Measurements from ENCODE around the gene RNF181. TPM values are rescaled to one million over a fixed set of nuclear protein-coding genes. Genes with fewer than 3 reads are reported as not detected.

The RNF181 gene
- total and polyA plus RNA-seq, 2 of the 8 experiments (the other 6 are each of a cell fraction or from before 2014, with no cell fraction given) = 97.2 to 514 TPM

- Histone ChIP-seq H3K23me2 (ENCODE audit: low read depth, low read length) (peaks cover 5% of the 10 kb centered on the region; the same call in 1 of the 2 replicates), H3K27me3 (replicated peaks in 1 of 4; ENCODE audit: control insufficient read depth in 3 of 4, extremely low read depth in 1 of 4, insufficient read depth in 3 of 4, low read length in 3 of 4) (peaks cover 8 to 34% (median 21%) of the 10 kb centered on the region in 4 experiments; a peak in 6 of 7 replicates), H2BK120ac (replicated peaks; ENCODE audit: low read depth, low read length) (no peak within 1 kb of the TSS), H2BK15ac (ENCODE audit: low read length) (peak within 1 kb of the TSS; percentile 65; the same call in 1 of the 2 replicates), H3K9me3 (ENCODE audit: insufficient read depth in 2 of 2, low read depth in 1 of 2, low read length in 1 of 2) (no peaks in the 10 kb centered on the region), H2BK20ac (ENCODE audit: low read length) (no peak within 1 kb of the TSS), H3K79me2 (ENCODE audit: control insufficient read depth in 1 of 2, insufficient read depth in 2 of 2, low read length in 2 of 2) (no peaks in the 10 kb centered on the region), H3K9ac (replicated peaks in 1 of 4; ENCODE audit: extremely low read depth in 1 of 4, low read depth in 3 of 4, low read length in 3 of 4) (peak within 1 kb of the TSS in 1 of 4 experiments; percentile 19; a peak in 1 of 7 replicates), H3K4me3 (ENCODE audit: extremely low read depth in 1 of 4, insufficient read depth in 2 of 4, low read depth in 3 of 4, low read length in 4 of 4) (peak within 1 kb of the TSS; percentile 23 to 64 (median 52)), H4K8ac (ENCODE audit: extremely low read depth, insufficient read depth, low read length) (no peak within 1 kb of the TSS), H2BK5ac (ENCODE audit: low read depth, low read length) (peak within 1 kb of the TSS; percentile 19; the same call in 1 of the 2 replicates), H3K14ac (ENCODE audit: insufficient read length) (no peak within 1 kb of the TSS), H2AK5ac (ENCODE audit: low read depth, low read length) (no peak within 1 kb of the TSS), H4K20me1 (replicated peaks in 1 of 2; ENCODE audit: control insufficient read depth in 1 of 2, insufficient read depth in 2 of 2, low read length in 2 of 2) (no peaks in the 10 kb centered on the region), H3K27ac (ENCODE audit: low read depth, low read length) (no peak within 1 kb of the TSS), H3K23ac (ENCODE audit: insufficient read length) (no peak within 1 kb of the TSS), H3K4me2 (ENCODE audit: insufficient read depth in 1 of 2, low read depth in 2 of 2, low read length in 2 of 2) (peak within 1 kb of the TSS; percentile 67 to 89), H3K36me3 (ENCODE audit: control insufficient read depth in 2 of 4, insufficient read depth in 4 of 4, low read length in 3 of 4) (no peaks in the 10 kb centered on the region), H4K91ac (replicated peaks; ENCODE audit: insufficient read length, low read length) (no peak within 1 kb of the TSS), H2BK12ac (ENCODE audit: low read depth, low read length) (no peak within 1 kb of the TSS; the same call in 1 of the 2 replicates), H3K56ac (replicated peaks; ENCODE audit: insufficient read length, low read depth, low read length) (no peak within 1 kb of the TSS), H3K4me1 (replicated peaks in 1 of 4; ENCODE audit: control insufficient read depth in 3 of 4, insufficient read depth in 4 of 4, low read length in 3 of 4) (peaks cover 0 to 14% (median 4%) of the 10 kb centered on the region in 4 experiments; a peak in 5 of 7 replicates), H4K5ac (ENCODE audit: insufficient read length, low read depth, low read length) (no peak within 1 kb of the TSS), H2AFZ (ENCODE audit: low read length) (peak within 1 kb of the TSS; percentile 66), H3K18ac (ENCODE audit: extremely low read depth, low read length) (no peak within 1 kb of the TSS), H3K4ac (replicated peaks; ENCODE audit: insufficient read length, low read depth, low read length) (no peak within 1 kb of the TSS), H3K79me1 (ENCODE audit: low read depth, low read length) (no peaks in the 10 kb centered on the region; the same call in 1 of the 2 replicates)
- WGBS, 2 experiments (ENCODE audit: extremely low coverage in 1 of 2, insufficient coverage in 1 of 2, insufficient read length in 1 of 2, insufficient replicate concordance in 2 of 2, low coverage in 1 of 2, low lambda C conversion rate in 2 of 2, missing lambda C conversion rate in 1 of 2) = 6% methylated on average over 31 of the region's 52 CpGs; no CpG with 5 or more reads in 1 of the 2 experiments
- DNase-seq (ENCODE audit: low read depth in 1 of 2, low spot score in 2 of 2) (peak in 1 of 2 experiments; percentile 64), FAIRE-seq (no peak)
- ChIA-PET CTCF (ENCODE audit: partially characterized antibody) (interaction anchor here (0.9 kb wide), 1 partner anchor 15 kb away, joined by 5 read pairs; no protein-coding TSS in a partner anchor), POLR2A (ENCODE audit: partially characterized antibody) (interaction anchor here (1.0 to 2.0 kb wide), 5 partner anchors 8 to 27 kb away, joined by 3 to 15 read pairs (median 4); partner anchors contain the start of genes C2orf68, RNF181 and TMEM150A)
- TF ChIP-seq ASH2L (IDR thresholded peaks at IDR 0.05; ENCODE audit: low read length) (peak; percentile 61), KDM4A (IDR thresholded peaks at IDR 0.05; ENCODE audit: low read depth, low read length, severe bottlenecking) (peak; percentile 70), KDM5A (IDR thresholded peaks at IDR 0.05; ENCODE audit: low read length) (no peak), SAP30 (IDR thresholded peaks at IDR 0.05; ENCODE audit: insufficient read depth, insufficient replicate concordance, low read length) (no peak), PHF8 (conservative IDR thresholded peaks at IDR 0.05; ENCODE audit: low read depth, low read length) (no peak), MAX (IDR thresholded peaks at IDR 0.05) (no peak), SIN3A (conservative IDR thresholded peaks at IDR 0.05 in 1 of 2, IDR thresholded peaks at IDR 0.05 in 1 of 2; ENCODE audit: low read depth in 1 of 2, low read length in 2 of 2) (no peak), GABPA (IDR thresholded peaks at IDR 0.05; ENCODE audit: borderline replicate concordance, insufficient read depth, low read length) (0 out of 2 replicates have a peak, but pooled peaks have one; percentile 12), CBX8 (IDR thresholded peaks at IDR 0.05; ENCODE audit: borderline replicate concordance, low read depth, low read length) (no peak), SUZ12 (IDR thresholded peaks at IDR 0.05; ENCODE audit: low read length) (0 out of 2 replicates have a peak, but pooled peaks have one; percentile 62), CBX5 (IDR thresholded peaks at IDR 0.05; ENCODE audit: low read depth, low read length) (no peak)
These were observed 11.1 kb upstream of the RNF181 start, which contains the start of gene VAMP5 for GRCh38 chr2:85584354-85584856. VAMP5 (plus strand) TSS chr2:85584431; CDS start chr2:85584491, 60 bp downstream.

All from H1 (cell line).